ENCODE measurements around the gene KCTD2.

Gene KCTD2

DNA sequence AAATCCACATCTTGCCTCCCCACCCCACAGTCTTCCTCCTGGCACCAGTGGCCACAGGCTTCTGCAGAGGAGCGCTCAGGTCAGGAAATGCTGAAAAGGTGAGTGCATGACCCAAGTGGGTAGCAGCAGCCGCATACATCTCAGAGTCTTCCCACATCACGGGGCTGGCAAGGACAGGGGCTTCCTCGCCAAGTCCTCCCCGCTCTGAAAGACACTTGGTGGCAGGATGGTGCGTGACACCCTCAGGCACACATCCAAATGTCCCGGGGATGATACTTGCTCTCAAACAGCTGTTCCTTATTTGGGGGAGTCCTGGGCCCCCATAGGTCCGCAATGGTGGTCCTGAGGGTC, 32.0 kb downstream of the KCTD2 start:
- no peak for DNase-seq (ENCODE audit: low read depth)
- TF ChIP-seq MYC (IDR thresholded peaks at IDR 0.05; ENCODE audit: low read depth, low read length), result no peak
- TF ChIP-seq, protein P1, sequence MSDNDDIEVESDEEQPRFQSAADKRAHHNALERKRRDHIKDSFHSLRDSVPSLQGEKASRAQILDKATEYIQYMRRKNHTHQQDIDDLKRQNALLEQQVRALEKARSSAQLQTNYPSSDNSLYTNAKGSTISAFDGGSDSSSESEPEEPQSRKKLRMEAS (IDR thresholded peaks at IDR 0.05; ENCODE audit: low read depth, low read length), result no peak
- TF ChIP-seq, protein P2, sequence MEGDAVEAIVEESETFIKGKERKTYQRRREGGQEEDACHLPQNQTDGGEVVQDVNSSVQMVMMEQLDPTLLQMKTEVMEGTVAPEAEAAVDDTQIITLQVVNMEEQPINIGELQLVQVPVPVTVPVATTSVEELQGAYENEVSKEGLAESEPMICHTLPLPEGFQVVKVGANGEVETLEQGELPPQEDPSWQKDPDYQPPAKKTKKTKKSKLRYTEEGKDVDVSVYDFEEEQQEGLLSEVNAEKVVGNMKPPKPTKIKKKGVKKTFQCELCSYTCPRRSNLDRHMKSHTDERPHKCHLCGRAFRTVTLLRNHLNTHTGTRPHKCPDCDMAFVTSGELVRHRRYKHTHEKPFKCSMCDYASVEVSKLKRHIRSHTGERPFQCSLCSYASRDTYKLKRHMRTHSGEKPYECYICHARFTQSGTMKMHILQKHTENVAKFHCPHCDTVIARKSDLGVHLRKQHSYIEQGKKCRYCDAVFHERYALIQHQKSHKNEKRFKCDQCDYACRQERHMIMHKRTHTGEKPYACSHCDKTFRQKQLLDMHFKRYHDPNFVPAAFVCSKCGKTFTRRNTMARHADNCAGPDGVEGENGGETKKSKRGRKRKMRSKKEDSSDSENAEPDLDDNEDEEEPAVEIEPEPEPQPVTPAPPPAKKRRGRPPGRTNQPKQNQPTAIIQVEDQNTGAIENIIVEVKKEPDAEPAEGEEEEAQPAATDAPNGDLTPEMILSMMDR (IDR thresholded peaks at IDR 0.05; ENCODE audit: low read depth, low read length), result no peak
- no peak for TF ChIP-seq POLR2A (IDR thresholded peaks at IDR 0.05; ENCODE audit: extremely low read depth, insufficient read length)
- no peak overlapping the region for H3K4me3 ChIP-seq (ENCODE audit: low read depth, low read length)

DNA sequence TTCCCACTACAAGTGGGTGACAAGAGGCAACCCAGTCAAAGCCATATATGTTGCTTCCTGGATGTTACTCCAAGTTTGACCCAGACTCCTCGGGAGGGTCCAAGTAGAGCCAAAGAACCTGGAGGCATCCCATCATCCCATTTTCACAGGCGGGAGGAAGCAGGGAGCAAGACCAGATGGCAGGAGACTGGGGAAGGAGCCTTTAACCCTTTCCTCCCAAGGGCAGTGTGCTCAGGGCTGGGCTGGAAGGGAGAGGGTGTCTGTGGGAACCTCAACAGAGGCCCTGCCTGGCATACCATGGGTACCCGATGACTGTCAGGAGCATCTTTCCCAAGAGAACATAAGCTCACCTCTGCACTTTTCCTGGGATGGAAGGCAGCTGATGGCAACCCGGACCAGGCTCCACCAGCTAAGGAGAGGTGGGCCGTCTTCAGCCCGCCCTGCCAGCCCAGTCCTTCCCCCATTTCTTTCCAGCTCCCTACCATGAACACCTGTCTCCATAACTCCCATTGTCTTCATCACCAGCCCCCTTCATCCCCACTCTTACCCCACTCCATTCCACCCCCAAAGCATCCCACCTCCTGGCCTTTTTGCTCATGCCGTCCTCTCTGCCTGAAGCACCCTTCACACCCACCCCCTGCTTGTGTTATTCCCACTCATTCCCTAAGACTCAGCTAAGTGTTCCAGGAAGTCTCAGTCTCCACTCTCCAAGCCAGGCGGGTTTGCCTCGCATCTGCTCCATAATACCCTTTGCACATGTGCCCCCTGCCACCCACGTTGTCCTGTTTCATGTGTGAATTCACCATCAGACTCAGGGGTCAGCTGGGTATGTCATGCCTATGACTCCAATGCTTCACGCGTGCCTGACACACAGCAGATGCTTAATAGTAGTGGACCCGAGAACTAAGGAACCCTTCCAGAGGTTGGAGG, 34.9 kb downstream of the KCTD2 start:
- TF ChIP-seq POLR2A (IDR thresholded peaks at IDR 0.05; ENCODE audit: extremely low read depth, insufficient read length) (no peak), MYC (IDR thresholded peaks at IDR 0.05; ENCODE audit: low read depth, low read length) (no peak)
- TF ChIP-seq, protein P2 (IDR thresholded peaks at IDR 0.05; ENCODE audit: low read depth, low read length), result no peak
- TF ChIP-seq, protein P1 (IDR thresholded peaks at IDR 0.05; ENCODE audit: low read depth, low read length), result no peak
- DNase-seq (ENCODE audit: low read depth), result no peak
- no peak overlapping the region for H3K4me3 ChIP-seq (ENCODE audit: low read depth, low read length)

DNA sequence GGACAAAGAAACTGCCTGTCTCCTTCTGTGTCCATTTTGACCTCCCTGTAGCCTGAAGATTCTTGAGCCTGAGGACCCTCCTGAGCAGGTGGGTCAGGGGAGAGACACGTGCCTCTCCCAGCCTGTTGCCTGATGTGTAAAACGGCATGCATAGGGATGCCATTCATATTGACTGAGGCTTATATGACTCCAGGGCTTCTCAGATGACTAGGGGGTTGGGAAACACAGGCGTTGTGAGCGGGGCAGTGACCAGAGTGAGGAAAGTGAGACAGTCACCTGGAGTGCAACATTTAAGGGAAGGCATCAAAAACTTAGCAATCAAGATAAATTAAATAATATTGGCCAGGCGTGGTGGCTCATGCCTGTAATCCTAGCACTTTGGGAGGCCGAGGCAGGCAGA, 35.7 kb downstream of the KCTD2 start:
- TF ChIP-seq, protein P1 (IDR thresholded peaks at IDR 0.05; ENCODE audit: low read depth, low read length), result no peak
- TF ChIP-seq, protein P2 (IDR thresholded peaks at IDR 0.05; ENCODE audit: low read depth, low read length), result no peak
- TF ChIP-seq POLR2A (IDR thresholded peaks at IDR 0.05; ENCODE audit: extremely low read depth, insufficient read length) (no peak), MYC (IDR thresholded peaks at IDR 0.05; ENCODE audit: low read depth, low read length) (no peak)
- no peak overlapping the region for H3K4me3 ChIP-seq (ENCODE audit: low read depth, low read length)
- DNase-seq (ENCODE audit: low read depth), result no peak

DNA sequence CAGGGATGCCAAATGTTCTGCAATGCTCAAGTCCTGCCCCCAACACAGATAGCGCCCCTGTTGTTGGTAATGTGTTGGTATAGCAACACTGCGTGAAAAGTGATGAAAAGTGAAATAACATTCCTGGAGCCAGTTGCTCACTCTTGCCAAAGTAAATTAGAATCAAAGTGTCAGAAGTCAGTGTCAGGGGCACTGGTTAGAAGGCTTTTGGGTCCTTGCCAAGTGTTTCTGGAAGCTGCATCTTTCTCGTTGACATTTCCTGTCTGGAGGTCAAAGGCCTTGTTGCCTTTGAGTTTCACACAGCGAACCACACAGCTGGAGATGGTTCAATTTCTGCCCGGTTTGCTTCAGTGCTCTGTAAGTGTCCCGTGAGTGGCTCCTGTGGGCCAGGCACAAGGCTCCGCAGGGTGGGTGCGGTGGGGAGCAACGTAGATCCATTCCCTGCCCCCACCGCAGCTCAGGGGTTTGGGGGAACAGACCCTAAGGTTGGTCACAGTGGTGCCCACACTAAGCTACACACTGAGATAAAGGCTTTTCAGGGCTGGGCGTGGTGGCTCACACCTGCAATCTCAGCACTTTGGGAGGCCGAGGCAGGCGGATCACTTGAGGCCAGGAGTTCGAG, 37.1 kb downstream of the KCTD2 start:
- DNase-seq (ENCODE audit: low read depth), result no peak
- no peak overlapping the region for H3K4me3 ChIP-seq (ENCODE audit: low read depth, low read length)
- TF ChIP-seq, protein P1 (IDR thresholded peaks at IDR 0.05; ENCODE audit: low read depth, low read length), result no peak
- TF ChIP-seq MYC (IDR thresholded peaks at IDR 0.05; ENCODE audit: low read depth, low read length) (no peak), POLR2A (IDR thresholded peaks at IDR 0.05; ENCODE audit: extremely low read depth, insufficient read length) (no peak)
- TF ChIP-seq, protein P2 (IDR thresholded peaks at IDR 0.05; ENCODE audit: low read depth, low read length), result no peak

DNA sequence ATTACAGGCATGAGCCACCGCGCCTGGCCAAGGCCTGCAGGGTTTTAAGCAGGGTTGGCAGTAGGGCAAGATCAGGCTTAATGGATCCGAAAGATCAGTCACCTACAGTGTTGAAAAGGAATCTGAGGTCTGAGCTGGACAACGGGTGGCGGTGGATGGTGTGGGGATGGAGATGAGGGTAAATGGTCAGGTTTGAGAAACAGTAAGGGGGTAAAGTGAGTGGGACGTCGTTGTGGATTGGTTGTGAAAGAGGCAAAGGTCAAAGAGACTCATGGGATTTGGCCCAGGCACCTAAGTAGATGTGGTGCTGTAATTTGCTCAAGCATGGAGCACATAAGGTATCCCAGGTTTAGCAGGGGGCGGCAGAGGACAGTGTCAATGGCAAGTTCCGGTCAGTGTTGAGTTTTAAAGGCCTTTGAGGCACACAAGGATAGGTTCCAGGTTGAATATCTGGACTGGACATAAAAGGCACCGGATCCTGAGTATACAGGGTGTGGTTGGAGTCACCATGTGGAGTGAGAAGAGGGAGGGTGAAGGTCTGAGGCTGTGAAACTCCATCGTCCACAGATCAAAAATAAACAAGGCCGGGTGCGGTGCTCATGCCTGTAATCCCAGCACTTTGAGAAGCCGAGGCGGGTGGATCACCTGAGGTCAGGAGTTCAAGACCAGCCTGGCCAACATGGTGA, 39.6 kb downstream of the KCTD2 start:
- no peak for TF ChIP-seq POLR2A (IDR thresholded peaks at IDR 0.05; ENCODE audit: extremely low read depth, insufficient read length)
- TF ChIP-seq, protein P1 (IDR thresholded peaks at IDR 0.05; ENCODE audit: low read depth, low read length), result no peak
- TF ChIP-seq MYC (IDR thresholded peaks at IDR 0.05; ENCODE audit: low read depth, low read length), result no peak
- TF ChIP-seq, protein P2 (IDR thresholded peaks at IDR 0.05; ENCODE audit: low read depth, low read length), result no peak
- no peak for DNase-seq (ENCODE audit: low read depth)
- H3K4me3 ChIP-seq (ENCODE audit: low read depth, low read length), result no peak overlapping the region

Data from NB4 (cell line).